ENCODE results near the gene MCU.
"Not testable (repeated sequence)": the region's sequence is repeated elsewhere in the genome, so short reads cannot be mapped to it uniquely, and the experiment has no call there.

The MCU gene

DNA sequence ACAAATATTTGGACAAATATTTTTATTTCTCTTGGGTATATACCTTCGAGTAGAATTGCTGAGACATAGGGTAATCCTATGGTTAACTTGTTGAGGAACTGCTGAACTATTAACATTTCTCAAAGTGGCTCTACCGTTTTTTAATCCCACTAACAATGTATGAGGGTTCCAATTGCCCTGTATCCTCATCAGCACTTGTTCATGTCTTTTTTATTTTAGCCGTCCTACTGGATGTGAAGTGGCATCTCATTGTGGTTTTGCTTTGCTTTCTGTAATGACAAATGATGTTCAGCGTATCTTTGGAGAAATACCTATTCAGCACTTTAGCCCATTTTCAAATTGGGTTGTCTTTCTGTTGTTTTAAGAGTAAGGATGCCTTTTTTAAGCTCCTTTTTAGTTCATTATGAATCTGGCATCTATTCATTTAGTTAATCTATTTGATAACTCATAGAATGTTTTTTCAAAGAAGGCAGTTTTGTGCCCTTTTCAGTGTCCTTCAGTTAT, 40.0 kb downstream of the MCU start:
- DNase-seq (ENCODE audit: low read depth): no peak

DNA sequence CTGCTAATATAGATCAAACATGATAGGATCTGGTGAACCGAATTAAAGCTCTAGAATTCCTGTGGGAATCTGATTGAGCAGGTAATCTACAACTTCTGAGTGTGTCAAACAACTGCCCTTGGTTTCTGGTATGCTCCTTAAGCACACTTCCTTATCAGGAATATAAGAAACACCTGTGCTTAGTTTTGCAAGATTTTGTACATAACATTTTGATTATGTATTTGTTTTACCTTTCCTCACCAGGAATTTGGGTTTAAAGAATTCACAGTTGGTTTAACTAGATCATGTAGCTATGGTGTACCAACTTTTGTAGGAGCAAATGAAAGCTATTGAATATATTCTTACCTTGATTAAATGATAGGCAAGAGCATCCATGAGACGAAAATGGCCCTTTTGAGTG, 40.6 kb downstream of the MCU start:
- DNase-seq (ENCODE audit: low read depth): no peak

DNA sequence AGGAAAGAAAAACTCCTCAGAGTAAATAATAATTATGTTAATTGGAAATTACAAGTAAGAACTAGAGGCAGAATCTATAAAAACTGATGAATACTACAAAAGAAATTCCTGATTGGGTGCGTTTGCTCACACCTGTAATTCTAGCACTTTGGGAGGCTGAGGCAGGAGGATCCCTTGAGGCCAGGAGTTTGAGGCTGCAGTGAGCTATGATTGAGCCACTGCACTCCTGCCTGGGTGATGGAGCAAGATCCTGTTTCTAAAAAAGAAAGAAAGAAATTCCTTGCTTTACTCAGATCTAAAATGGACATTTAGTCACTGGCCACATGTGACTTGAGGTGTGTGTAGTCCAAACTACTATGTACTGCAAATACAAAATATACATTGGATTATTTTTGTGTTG, 42.0 kb downstream of the MCU start:
- DNase-seq (ENCODE audit: low read depth): no peak

DNA sequence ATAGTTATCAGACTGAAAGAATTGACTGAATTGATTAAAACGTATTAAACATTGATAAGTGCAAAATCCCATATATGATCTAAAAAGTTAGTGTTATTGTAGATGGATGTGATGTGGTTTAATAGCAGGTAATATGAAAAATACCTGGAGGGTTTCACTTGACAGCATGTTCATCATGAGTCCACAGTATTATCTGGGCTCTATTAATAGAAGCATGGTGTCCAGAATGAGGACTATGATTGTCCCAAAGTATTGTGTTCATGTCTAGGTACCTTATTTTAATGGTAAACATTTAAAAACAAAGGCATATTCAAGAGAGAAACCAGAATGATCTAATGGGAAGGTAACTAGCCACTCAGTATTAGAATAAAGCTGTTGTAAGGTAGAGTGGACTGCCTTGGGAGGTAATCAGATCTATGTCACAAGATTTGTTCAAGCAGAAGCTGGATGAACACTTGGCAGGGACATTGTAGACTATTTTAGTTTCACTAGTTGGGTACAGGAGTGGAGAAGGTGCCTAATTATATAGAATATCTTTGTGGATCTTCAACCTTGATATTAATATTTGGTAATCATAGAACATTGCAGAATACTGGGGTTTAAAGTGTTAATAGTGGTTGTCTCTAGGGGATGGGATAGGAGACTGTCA, 43.5 kb downstream of the MCU start:
- DNase-seq (ENCODE audit: low read depth): no peak

DNA sequence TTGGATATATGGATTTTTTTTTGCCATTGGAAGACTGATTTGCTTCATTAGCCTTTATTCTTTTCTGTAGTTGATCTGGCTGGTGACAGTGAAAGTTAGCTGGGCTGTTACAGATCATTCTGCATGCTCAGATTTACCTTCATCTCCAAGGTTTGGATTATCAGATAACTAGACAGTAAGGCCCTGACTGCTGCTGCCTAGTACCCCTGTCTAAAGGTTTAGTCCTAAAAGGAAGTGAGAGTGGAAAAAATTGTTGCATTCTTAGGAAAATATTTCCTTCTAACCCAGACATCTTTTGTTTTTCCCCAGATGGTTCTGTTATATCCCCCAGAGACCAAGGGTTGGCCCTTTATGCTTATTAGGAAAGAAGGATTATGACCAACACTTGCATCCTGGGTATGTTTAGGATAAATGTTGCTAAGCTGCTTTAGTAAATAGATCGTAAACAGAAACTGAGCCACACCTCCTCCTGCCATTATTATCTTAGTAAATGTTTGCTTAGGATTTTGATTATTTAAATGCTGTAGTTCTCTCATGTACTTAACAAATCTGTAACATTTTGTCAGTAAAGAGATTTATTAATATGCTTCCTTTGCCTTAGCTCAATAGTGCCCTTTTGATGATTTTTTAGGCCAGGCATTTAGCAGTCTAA, 44.4 kb downstream of the MCU start:
- peak; percentile 15 for DNase-seq (ENCODE audit: low read depth)

DNA sequence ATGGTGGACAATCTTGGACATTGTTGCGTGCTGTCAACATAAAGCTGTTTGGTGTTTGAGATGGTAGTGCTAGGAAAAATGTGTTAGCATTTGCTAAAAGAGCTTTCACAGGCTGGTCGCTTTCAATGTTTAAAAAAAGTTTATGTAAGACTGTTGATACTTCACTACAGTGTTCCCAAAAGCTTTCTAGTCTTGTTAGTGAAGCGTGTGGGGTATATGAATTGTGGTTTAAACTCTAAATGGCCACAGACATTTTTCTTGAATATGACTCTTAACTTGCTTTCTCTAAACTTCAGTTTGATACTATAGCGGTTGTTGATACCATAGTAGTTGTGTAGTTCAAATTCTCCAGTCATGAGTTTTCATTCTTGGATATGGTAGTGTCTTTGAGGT, 44.9 kb downstream of the MCU start:
- DNase-seq (ENCODE audit: low read depth): no peak

DNA sequence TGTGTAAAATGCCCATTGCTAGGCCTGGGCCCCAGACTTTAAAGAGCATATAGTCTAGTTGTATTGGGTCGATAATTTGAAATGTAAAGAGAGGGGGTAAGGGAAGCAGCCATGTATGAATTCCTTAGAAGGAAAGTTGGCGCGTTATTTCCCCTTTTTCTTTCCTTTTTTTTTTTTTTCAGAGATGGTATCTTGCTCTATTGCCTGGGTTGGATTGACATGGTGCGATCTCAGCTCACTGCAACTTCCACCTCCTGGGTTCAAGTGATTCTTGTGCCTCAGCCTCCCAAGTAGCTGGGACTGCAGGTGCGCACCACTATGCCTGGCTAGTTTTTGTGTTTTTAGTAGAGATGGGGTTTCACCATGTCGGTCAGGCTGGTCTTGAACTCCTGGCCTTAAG, 45.4 kb downstream of the MCU start:
- DNase-seq (ENCODE audit: low read depth): not testable (repeated sequence)

DNA sequence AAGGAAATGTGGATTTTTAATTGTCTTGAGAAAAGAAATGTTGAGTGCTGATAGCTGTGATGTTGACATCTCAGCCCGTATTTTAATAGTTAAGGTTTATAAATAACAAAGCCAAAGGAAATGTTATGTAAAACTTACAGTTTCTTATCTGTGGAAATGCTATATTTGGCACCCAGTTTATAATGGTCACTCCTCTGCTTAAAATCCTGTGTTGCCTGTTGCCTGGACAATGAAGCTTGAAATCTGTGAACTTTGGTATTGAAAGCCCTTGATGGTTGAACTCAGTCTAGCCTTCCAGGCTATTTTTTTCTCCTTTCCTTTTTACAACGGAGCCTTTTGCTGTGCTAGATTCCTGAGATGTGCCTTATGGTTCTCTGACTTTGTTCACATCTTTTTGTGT, 46.5 kb downstream of the MCU start:
- DNase-seq (ENCODE audit: low read depth): no peak

DNA sequence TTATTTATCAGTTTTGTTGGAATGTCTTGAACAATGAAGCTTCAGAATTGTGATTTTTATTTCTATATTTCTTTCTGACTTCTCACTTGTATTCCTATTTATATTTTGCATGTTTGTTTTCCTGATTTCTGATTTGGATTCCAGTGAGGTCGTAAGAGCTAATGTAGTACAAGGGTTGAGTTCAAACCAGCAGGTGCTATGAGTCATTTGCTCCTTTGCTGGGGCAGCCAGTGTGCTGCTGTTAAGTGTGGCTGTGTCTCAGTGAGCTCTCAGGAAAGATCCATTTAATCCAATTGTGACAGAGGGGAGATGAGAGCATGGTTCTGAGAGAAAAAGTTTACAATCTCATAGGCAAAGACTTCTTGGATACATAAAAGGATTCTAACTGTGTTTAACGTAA, 48.6 kb downstream of the MCU start:
- peak; percentile 65 for DNase-seq (ENCODE audit: low read depth)

DNA sequence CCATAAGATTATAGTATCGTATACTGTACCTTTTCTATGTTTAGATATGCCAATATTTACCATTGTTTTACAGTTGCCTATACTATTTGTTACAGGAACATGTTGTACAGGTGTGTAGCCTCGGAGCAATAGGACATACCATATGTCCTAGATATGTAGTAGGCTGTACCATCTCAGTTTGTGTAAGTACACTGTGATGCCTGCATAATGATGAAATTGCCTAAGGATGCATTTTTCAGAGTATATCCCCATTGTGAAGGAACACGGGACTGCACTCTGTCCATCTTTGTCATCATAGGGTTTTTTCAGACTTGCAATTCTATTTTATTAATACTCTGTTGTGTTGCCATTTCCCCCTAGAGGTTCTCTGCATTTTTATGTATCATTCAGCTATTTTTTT, 50.1 kb downstream of the MCU start:
- DNase-seq (ENCODE audit: low read depth): no peak

DNA sequence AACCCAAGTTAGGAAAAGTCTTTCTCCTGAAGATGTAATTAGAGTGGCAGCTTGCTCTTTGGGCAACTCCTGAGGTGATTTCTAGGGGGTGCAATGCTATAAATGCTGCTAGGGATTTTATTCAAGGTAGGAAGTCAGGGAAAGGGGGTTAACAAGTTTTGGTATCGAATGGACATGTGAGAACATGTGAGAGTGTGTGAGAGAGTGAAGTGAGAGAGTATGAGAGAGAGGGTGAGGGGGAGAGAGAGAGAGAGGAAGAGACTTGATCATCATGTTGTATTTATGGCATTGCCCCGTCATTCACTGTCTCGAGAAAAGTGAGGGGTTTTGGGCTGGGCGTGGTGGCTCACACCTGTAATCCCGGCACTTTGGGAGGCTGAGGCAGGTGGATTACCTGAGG, 50.9 kb downstream of the MCU start:
- DNase-seq (ENCODE audit: low read depth): no peak

DNA sequence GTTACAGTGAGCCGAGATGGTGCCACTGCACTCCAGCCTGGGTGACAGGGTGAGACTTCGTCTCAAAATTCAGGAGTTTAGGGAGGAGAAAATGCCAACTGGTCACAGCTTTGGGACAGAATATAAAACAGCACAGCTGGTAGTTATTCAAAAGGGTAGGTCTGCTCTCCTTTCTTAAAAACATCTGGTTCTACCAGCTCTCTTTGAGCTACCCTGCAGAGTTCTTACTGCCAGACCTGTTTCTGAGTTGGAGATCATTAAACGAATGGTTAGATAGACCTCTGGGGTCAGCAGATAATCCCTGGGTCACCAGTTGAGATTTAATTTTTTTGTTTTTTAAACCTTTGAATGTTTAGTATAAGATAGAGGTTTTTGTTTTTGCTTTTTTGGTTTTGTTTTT, 52.6 kb downstream of the MCU start:
- no peak for DNase-seq (ENCODE audit: low read depth)

DNA sequence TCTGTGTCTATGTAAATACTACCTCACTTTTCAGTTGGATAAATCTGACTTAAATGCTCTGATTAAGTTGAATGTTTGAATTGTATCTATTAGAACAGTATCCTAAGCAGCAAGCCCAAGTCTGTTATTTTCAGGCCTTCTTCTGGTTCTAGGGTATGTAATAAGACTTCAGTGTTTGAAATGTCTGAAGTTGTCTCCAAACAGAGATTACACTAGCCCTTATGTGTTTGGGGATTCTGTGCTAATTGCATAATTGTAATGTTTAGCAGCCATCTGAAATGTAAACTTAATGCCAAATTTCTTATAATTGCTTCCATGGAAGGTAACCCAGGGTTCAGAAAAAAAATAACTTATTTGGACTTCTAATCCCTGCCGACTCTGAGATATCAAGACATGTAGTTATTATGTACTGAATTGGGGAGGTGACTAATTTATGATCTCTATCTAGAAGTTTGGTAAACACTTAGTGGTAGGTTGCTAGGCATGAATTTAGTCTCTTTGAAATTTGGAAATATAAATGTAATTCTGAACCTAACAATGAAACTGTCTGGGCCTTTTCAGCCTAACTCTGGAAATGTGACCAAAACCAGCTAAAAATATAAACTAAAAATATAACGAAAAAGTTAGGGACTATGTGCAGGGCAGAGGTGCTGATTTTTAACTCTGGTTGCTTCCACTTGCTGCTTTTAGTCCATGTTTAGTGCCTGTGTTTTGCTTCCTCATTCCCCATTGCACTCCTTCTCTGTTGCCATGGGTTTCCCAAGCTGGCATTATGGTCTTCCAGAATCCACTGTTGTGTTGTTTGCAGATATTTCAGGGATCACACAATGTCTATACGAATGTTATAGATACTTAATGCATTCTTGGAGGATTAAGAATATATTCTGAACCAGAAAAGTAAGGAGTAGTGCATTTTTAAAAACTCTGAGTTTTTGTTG, 54.8 kb downstream of the MCU start:
- no peak for DNase-seq (ENCODE audit: low read depth)

DNA sequence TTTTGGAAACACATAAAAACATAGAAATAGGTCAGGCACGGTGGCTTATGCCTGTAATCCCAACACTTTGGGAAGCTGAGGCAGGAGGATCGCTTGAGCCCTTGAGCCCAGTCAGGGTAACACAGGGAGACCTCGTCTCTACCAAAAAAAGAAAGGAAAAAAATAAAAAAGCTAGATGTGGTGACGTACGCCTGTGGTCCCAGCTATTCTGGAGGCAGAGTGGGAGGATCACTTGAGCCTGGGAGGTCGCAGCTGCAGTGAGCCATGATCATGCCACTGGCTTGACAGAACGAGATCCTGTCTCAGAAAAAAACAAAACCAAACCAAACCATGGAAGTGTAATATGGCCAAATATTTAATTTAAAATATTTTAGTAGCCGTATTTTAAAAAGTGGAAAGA, 55.6 kb downstream of the MCU start:
- no peak for DNase-seq (ENCODE audit: low read depth)

DNA sequence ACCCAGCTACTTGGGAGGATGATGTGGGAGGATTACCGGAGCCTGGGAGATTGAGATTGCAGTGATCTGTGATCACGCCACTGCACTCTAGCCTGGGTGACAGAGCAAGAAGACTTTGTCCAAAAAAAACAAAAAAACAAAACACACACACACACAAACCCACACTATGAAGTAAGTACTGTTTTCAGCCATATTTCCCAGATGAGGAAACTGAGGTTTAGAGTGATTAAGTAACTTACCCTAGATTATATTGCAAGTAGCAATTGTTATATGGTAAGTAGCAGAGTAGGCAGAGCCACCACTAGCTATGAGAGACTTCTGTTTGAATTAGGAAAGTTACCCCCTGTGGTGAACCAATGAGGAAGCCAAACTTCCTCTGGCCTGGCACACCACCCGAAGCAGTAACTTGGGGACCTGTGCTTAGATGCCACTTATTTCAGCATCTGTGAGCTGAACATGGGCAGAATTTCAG, 61.9 kb downstream of the MCU start:
- DNase-seq (ENCODE audit: low read depth): no peak

DNA sequence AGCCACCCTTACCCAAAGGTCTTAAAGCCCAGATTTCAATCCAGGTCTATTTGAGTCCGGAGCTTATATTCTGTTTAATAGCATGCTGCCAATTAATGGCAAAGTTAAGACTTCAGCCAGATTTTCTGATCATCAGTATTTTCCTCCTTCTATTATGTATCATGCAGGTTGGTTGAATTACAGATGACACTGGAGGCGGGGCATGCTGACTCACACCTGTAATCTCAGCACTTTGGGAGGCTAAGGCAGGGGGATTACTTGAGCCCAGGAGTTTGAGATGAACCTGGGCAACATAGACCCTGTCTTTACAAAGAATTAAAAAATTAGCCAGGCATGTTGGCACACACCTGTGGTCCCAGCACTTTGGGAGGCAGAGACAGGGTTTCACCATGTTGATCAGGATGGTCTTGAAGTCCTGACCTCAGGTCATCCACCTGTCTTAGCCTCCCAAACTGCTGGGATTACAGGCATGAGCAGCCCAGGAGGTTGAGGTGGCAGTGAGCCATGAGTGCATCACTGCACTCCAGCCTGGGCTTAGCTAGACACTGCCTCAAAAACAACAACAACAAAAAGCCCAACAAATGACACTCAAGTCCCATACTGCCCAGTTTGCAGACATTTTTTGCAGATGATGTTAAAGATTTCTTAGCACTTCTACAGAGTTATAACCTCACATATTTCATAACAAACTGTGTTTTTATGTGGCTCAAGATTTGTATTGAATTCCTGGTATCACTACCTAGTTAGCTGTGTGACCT, 62.5 kb downstream of the MCU start:
- DNase-seq (ENCODE audit: low read depth): no peak

DNA sequence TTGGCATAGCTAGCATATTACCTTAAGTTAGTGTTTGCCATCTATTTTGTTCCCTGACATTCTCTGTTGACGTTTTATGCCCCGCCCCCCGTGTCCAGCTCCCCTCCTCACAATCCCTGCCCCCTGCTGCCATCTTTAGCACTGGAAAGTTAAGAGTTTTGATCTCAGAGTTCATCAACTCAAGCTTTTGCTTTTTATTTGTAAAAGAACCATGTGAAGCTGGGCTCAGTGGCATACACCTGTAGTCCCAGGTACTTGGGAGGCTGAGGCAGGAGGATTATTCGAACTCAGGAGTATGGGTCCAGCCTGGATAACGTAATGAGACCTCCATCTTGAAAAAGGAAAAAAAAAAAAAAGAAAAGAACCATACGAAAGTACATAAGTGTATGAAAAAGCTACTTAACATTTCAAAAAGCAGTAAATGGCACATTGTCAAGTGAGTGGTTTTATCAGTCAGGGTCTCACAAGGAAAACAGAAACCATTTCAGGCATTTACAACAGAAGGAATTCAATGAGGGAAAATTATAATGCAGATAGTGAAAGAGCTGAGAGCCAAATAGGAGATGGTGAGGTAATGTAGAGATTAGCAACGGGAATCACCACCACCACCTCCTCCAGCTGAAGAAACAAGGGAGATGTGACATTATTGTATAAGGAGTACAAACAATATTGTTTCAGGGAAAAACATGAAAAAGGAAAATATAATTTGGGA, 64.9 kb downstream of the MCU start:
- DNase-seq (ENCODE audit: low read depth): no peak

DNA sequence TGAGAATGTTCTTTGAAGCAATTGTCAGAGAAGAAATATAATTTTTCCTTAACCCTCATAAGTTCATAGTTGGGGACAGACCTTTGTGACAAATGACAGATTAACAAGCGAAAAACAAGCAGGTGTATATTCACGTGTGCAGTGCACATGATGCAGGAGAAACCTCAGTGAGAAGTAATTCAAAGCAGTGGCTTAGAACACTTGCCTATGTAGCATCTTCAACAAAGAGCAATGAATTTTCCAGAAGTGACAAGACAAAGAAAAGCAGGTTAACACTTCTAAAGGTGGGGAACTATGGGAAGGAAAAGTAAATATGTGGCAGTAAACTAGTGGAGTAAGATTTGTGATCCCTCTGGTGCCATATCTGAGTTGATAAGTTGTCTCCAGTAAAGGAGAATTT, 65.8 kb downstream of the MCU start:
- DNase-seq (ENCODE audit: low read depth): no peak

DNA sequence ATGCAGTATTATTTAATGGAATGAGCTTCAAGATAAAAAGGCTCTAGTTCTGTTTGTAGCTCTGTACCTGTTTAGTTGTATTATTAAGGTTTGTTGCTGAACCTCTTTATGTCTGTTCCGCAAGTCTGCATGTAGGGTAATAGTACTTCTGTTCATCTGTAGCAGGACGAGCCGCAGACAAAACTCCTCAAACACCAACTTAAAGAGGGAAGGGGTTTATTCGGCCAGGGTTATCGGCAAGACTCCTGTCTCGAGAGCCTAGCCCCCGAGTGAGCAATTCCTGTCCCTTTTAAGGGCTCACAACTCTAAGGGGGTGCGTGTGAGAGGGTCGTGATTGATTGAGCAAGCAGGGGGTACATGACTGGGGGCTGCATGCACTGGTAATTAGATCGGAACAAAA, 67.0 kb downstream of the MCU start:
- DNase-seq (ENCODE audit: low read depth): not testable (repeated sequence)

DNA sequence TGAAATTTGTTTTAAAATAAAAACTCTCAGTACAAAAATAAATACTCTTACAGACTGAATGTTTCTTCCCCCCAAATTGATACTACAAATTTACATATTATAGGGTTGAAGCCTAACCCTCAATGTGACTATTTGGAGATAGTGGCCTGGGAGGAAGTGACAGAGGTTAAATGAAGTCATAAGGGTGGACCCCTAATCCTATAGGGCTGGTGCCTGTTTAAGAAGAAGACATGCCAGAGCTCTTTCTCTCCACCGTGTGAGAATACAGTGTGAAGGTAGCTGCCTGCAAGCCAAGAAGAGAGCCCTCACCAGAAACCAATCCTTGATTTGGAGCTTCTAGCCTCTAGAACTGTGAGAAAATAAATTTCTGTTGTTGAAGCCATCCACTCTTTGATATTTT, 67.6 kb downstream of the MCU start:
- no peak for DNase-seq (ENCODE audit: low read depth)

DNA sequence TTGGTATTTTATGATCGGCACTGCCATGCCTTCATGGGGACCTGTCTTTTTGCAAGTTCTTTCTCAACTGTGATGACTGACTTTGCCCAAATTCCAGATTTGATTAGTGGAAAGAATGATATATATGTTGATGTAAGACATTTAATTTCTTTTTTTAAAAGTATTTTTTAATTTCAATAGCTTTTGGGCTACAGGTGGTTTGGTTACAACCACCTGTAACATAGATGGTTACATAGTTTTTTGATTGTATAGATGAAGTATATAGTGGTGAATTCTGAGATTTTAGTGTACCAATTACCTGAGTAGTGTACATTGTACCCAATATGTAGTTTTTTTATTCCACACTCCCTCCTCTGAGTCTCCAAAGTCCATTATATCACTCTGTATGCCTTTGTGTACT, 69.6 kb downstream of the MCU start:
- no peak for DNase-seq (ENCODE audit: low read depth)
